ENCODE results near the gene POLR2B. TPM values are rescaled to one million over a fixed set of nuclear protein-coding genes. Genes with fewer than 3 reads are reported as not detected.

Gene POLR2B
- total and polyA plus RNA-seq, 2 of the 4 experiments (the other 2 are of a cell fraction): 74.0 to 106 TPM

DNA sequence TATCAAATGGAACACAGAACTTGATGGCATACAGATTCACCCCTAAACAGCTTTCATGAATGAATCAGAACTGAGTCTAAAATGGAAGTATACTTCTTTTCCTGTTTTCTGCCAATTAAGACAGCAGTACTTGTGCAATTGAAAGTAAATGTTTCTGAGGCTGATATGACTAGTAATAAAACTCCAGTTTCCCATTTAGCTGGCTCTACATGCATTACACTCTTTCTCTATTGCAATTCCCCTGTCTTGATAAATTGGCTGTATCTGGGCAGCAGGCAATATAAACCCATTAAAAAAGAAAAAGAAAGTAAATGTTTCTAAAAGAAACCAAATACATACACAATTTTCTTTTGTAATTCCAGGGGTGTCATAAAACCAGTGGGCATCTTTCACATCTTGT is 5.9 kb upstream of the POLR2B start:
- intact Hi-C loops (cut with micrococcal nuclease): no loop called here
- no peak for ATAC-seq (ENCODE audit: low read depth)
- H4K20me1 ChIP-seq (ENCODE audit: insufficient read depth, low read length): peaks cover 13% of the 10 kb centered on the region
- no TSS peak for BruUV-seq (replicated peaks)
- H2AFZ ChIP-seq (replicated peaks; ENCODE audit: low read length, poor library complexity): no peak overlapping the region
- no peak overlapping the region for H3K4me3 ChIP-seq (ENCODE audit: insufficient read depth, low read depth, low read length)
- no peaks in the 10 kb centered on the region for H3K27me3 ChIP-seq (ENCODE audit: control insufficient read depth, insufficient read depth, low read length)
- CTCF ChIA-PET: interaction anchor here (0.6 kb wide), 1 partner anchor 38 kb away, joined by 5 read pairs; no protein-coding TSS in a partner anchor
- POLR2A ChIA-PET (ENCODE audit: unreplicated experiment): no interaction called here
- H2BK120ac ChIP-seq (ENCODE audit: low read depth, low read length): no peak overlapping the region
- no peak overlapping the region for H2AK9ac ChIP-seq (replicated peaks; ENCODE audit: low read depth, low read length, poor library complexity)
- H3K18ac ChIP-seq (ENCODE audit: low read depth, low read length): no peak overlapping the region
- H3K4me2 ChIP-seq (ENCODE audit: low read depth, low read length): no peak overlapping the region
- no peak overlapping the region for H3K27ac ChIP-seq (ENCODE audit: insufficient read depth, low read length)
- no peak overlapping the region for H4K8ac ChIP-seq (ENCODE audit: low read depth in 2 of 2, low read length in 2 of 2)
- H3K23ac ChIP-seq (ENCODE audit: low read depth, low read length): no peak overlapping the region
- no peaks in the 10 kb centered on the region for H3K4me1 ChIP-seq (ENCODE audit: control insufficient read depth, insufficient read depth, low read length)
- no peak overlapping the region for H2BK15ac ChIP-seq (ENCODE audit: low read depth, low read length)
- H2BK5ac ChIP-seq (ENCODE audit: low read depth, low read length, poor library complexity, severe bottlenecking): no peak overlapping the region
- H3K4ac ChIP-seq (ENCODE audit: low read depth, low read length): no peak overlapping the region
- H3K56ac ChIP-seq (ENCODE audit: extremely low read depth, insufficient read depth, low read length): no peak overlapping the region
- H3K14ac ChIP-seq (replicated peaks; ENCODE audit: low read depth, low read length): no peak overlapping the region
- H3K36me3 ChIP-seq (ENCODE audit: control insufficient read depth, insufficient read depth, low read length): peaks cover 34% of the 10 kb centered on the region
- H4K5ac ChIP-seq (ENCODE audit: low read depth, low read length): no peak overlapping the region
- TF ChIP-seq POLR2A (IDR thresholded peaks at IDR 0.05; ENCODE audit: low read depth, low read length): no peak
- TF ChIP-seq NFE2L2 (IDR thresholded peaks at IDR 0.05; ENCODE audit: low read depth, low read length): no peak
- TF ChIP-seq, protein P1, sequence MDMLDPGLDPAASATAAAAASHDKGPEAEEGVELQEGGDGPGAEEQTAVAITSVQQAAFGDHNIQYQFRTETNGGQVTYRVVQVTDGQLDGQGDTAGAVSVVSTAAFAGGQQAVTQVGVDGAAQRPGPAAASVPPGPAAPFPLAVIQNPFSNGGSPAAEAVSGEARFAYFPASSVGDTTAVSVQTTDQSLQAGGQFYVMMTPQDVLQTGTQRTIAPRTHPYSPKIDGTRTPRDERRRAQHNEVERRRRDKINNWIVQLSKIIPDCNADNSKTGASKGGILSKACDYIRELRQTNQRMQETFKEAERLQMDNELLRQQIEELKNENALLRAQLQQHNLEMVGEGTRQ (IDR thresholded peaks at IDR 0.05; ENCODE audit: low read depth, low read length): no peak
- TF ChIP-seq, protein P2, sequence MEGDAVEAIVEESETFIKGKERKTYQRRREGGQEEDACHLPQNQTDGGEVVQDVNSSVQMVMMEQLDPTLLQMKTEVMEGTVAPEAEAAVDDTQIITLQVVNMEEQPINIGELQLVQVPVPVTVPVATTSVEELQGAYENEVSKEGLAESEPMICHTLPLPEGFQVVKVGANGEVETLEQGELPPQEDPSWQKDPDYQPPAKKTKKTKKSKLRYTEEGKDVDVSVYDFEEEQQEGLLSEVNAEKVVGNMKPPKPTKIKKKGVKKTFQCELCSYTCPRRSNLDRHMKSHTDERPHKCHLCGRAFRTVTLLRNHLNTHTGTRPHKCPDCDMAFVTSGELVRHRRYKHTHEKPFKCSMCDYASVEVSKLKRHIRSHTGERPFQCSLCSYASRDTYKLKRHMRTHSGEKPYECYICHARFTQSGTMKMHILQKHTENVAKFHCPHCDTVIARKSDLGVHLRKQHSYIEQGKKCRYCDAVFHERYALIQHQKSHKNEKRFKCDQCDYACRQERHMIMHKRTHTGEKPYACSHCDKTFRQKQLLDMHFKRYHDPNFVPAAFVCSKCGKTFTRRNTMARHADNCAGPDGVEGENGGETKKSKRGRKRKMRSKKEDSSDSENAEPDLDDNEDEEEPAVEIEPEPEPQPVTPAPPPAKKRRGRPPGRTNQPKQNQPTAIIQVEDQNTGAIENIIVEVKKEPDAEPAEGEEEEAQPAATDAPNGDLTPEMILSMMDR (conservative IDR thresholded peaks at IDR 0.05; ENCODE audit: low read depth, low read length): no peak
- no peak for TF ChIP-seq CEBPB (IDR thresholded peaks at IDR 0.05; ENCODE audit: low read depth, low read length)
- TF ChIP-seq MAZ (IDR thresholded peaks at IDR 0.05; ENCODE audit: borderline replicate concordance, low read depth, low read length): no peak
- no peak for TF ChIP-seq RAD21 (IDR thresholded peaks at IDR 0.05; ENCODE audit: low read length)
- no peak for TF ChIP-seq MXI1 (IDR thresholded peaks at IDR 0.05; ENCODE audit: borderline replicate concordance, low read depth, low read length)
- no peak for TF ChIP-seq RCOR1 (IDR thresholded peaks at IDR 0.05; ENCODE audit: insufficient replicate concordance, low read length)
- TF ChIP-seq FOS (IDR thresholded peaks at IDR 0.05; ENCODE audit: low read depth, low read length): no peak
- no peak for TF ChIP-seq SMC3 (IDR thresholded peaks at IDR 0.05; ENCODE audit: low read depth, low read length)
- no peak for TF ChIP-seq BHLHE40 (IDR thresholded peaks at IDR 0.05; ENCODE audit: low read depth, low read length)
- dilution Hi-C loops (cut with HindIII; ENCODE audit: low sequenced_read_pairs, unreplicated experiment): no loop called here
- no peak overlapping the region for H2BK20ac ChIP-seq (ENCODE audit: low read depth, low read length)
- DNase-seq: no peak
- H2AK5ac ChIP-seq (ENCODE audit: low read depth, low read length): no peak overlapping the region
- H3K9me1 ChIP-seq (ENCODE audit: insufficient read depth, low read length): no peaks in the 10 kb centered on the region; the same call in none of the 2 replicates
- no peak overlapping the region for H3K9ac ChIP-seq (ENCODE audit: low read depth, low read length)
- peaks cover 6% of the 10 kb centered on the region for H3K9me3 ChIP-seq (ENCODE audit: control insufficient read depth, insufficient read depth, low read length)
- H4K91ac ChIP-seq (ENCODE audit: insufficient read depth, low read depth, low read length): no peak overlapping the region
- peaks cover 8 to 40% of the 10 kb centered on the region in 2 experiments; a peak in 3 of 4 replicates for H3K79me1 ChIP-seq (ENCODE audit: low read depth in 1 of 2, low read length in 2 of 2)
- in situ Hi-C loops (cut with MboI; ENCODE audit: low sequenced_read_pairs): no loop called here

Data from IMR-90 (cell line).